ENCODE data around the gene NSMCE3. TPM values are rescaled to one million over a fixed set of nuclear protein-coding genes. Genes with fewer than 3 reads are reported as not detected.

The NSMCE3 gene
- polyA plus RNA-seq, 1 donor from 2014 or later: 15.1 TPM

DNA sequence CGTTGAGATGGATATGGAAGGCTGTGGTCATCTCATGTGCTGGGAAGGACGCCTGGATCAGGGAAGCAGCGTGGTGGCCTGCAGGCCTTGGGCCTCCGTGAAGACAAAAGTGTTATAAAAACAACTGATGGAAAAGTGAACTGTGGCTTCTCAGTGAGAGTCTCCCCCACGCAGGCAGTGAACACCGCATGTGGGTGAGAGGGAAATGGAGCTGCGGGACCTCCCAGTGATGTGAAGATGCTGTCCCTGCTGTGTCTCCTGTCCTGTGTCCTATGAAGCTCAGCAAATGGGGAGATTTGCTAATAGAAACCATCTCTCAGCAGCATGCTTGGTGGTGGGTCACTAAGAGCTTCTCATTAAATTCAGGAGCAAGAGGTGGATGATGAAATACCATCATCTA, 25.1 kb downstream of the NSMCE3 start:
- no peaks in the 10 kb centered on the region for H3K36me3 ChIP-seq (ENCODE audit: insufficient read depth, low read length)
- H3K27me3 ChIP-seq (ENCODE audit: insufficient read depth, low read depth, low read length): no peaks in the 10 kb centered on the region
- no peaks in the 10 kb centered on the region for H3K9me3 ChIP-seq (ENCODE audit: low read length)
- no peak overlapping the region for H3K4me2 ChIP-seq (ENCODE audit: low read length)
- no peaks in the 10 kb centered on the region for H3K79me2 ChIP-seq (replicated peaks; ENCODE audit: insufficient read depth, low read length)
- no peak overlapping the region for H2AFZ ChIP-seq (ENCODE audit: low read depth, low read length)
- no peak for TF ChIP-seq SMC3 (conservative IDR thresholded peaks at IDR 0.05; ENCODE audit: poor library complexity)
- TF ChIP-seq POLR2AphosphoS5 (IDR thresholded peaks at IDR 0.05): no peak
- TF ChIP-seq TAF1 (IDR thresholded peaks at IDR 0.05; ENCODE audit: low read depth): no peak
- H3K9ac ChIP-seq (ENCODE audit: low read length): no peak overlapping the region
- H3F3A ChIP-seq (ENCODE audit: insufficient read depth, low read length, poor library complexity, severe bottlenecking): no peaks in the 10 kb centered on the region
- no peak overlapping the region for H3K27ac ChIP-seq (ENCODE audit: low read length)
- H4K20me1 ChIP-seq (ENCODE audit: insufficient read depth): no peaks in the 10 kb centered on the region
- no peak overlapping the region for H3K4me3 ChIP-seq (ENCODE audit: low read length)
- H3K9me2 ChIP-seq (ENCODE audit: insufficient read depth, low read length): no peaks in the 10 kb centered on the region

DNA sequence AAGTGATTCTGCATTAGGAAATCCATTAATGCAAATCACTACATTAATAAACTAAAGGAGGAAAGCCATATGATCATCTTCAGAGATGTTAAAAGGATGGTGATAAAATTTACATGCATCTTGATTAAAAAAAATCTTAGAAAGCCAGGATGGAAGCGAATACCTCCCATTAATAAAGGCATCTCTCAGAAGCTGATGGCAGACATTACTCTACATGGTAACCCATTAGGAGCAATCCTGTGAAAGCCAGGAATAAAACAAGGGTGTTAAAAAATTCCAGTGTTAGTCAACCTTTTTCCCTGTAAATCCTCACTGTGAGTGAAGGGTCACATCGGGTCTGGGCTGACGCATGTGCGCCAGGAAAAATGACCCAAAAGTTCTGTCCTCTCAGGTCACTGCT, 25.5 kb downstream of the NSMCE3 start:
- H2AFZ ChIP-seq (ENCODE audit: low read depth, low read length): no peak overlapping the region
- no peak overlapping the region for H3K27ac ChIP-seq (ENCODE audit: low read length)
- H3F3A ChIP-seq (ENCODE audit: insufficient read depth, low read length, poor library complexity, severe bottlenecking): no peaks in the 10 kb centered on the region
- H3K9me2 ChIP-seq (ENCODE audit: insufficient read depth, low read length): no peaks in the 10 kb centered on the region
- H3K79me2 ChIP-seq (replicated peaks; ENCODE audit: insufficient read depth, low read length): no peaks in the 10 kb centered on the region
- TF ChIP-seq REST (IDR thresholded peaks at IDR 0.05; ENCODE audit: borderline replicate concordance) (no peak), RAD21 (conservative IDR thresholded peaks at IDR 0.05) (no peak), EZH2 (IDR thresholded peaks at IDR 0.05; ENCODE audit: borderline replicate concordance, insufficient read depth, low read length, poor library complexity, severe bottlenecking) (no peak), POLR2AphosphoS5 (IDR thresholded peaks at IDR 0.05) (no peak), MXI1 (conservative IDR thresholded peaks at IDR 0.05; ENCODE audit: poor library complexity, severe bottlenecking) (no peak), CTCF (IDR thresholded peaks at IDR 0.05; ENCODE audit: poor library complexity, severe bottlenecking) (no peak), TAF1 (IDR thresholded peaks at IDR 0.05; ENCODE audit: low read depth) (no peak), EP300 (conservative IDR thresholded peaks at IDR 0.05; ENCODE audit: poor library complexity, severe bottlenecking) (no peak), SMC3 (conservative IDR thresholded peaks at IDR 0.05; ENCODE audit: poor library complexity) (no peak)
- H3K4me3 ChIP-seq (ENCODE audit: low read length): no peak overlapping the region
- H3K9me3 ChIP-seq (ENCODE audit: low read length): no peaks in the 10 kb centered on the region
- no peaks in the 10 kb centered on the region for H3K27me3 ChIP-seq (ENCODE audit: insufficient read depth, low read depth, low read length)
- H3K36me3 ChIP-seq (ENCODE audit: insufficient read depth, low read length): no peaks in the 10 kb centered on the region
- H3K9ac ChIP-seq (ENCODE audit: low read length): no peak overlapping the region
- H3K4me2 ChIP-seq (ENCODE audit: low read length): no peak overlapping the region
- no peaks in the 10 kb centered on the region for H4K20me1 ChIP-seq (ENCODE audit: insufficient read depth)
